B cell (primary cell): ENCODE measurements around the gene IAPP. TPM values are rescaled to one million over a fixed set of nuclear protein-coding genes. Genes with fewer than 3 reads are reported as not detected.
"Not testable (repeated sequence)": the region's sequence is repeated elsewhere in the genome, so short reads cannot be mapped to it uniquely, and the experiment has no call there.

Experiments used
- ATAC-seq: fragments of 200-7000 bp; cut with Tn5 transposase; one replicate; pipeline ENCODE4 v1.10.0; 2021; ENCODE audit warnings: low read depth, mild to moderate bottlenecking, moderate number of reproducible peaks, moderate library complexity
- CTCF ChIA-PET: fragments of 350-600 bp; sonication (Branson Sonifier 250); formaldehyde crosslinking; loops from one replicate; lab custom pipeline; 2021; ENCODE audit warnings: antibody characterized with exemption, inconsistent platforms; lab: Charles Lee
- POLR2A ChIA-PET: fragments of 350-600 bp; sonication (Branson Sonifier 250); formaldehyde crosslinking; loops from one replicate; lab custom pipeline; 2021; ENCODE audit warnings: antibody characterized with exemption; lab: Charles Lee
- DNase-seq: peaks from one replicate; pipeline ENCODE4 v3.0.0; 2013
- H2AFZ ChIP-seq: 2 replicates; pipeline ENCODE4 v1.6.1; 2012; ENCODE audit warnings: mild to moderate bottlenecking, low read depth, low read length; ENCODE audit not compliant: insufficient read depth, poor library complexity, severe bottlenecking
- H3K27ac ChIP-seq, 2 donors: 1 replicate in 1 of 2; 2 replicates in 1 of 2; pipeline ENCODE4 v1.5.1; 2012 to 2013; ENCODE audit warnings: low read length in 2 of 2, mild to moderate bottlenecking in 2 of 2, moderate library complexity in 1 of 2
- H3K27me3 ChIP-seq, 4 experiments: fragments of 200-600 bp in 1 of 4; sonication (generic) in 1 of 4; replicated peaks in 1 of 4; 1 replicate in 2 of 4; 2 replicates in 2 of 4; pipeline versions ENCODE4 v1.6.1 to v1.7.0; 2013 to 2016; ENCODE audit warnings: low read length in 3 of 4, mild to moderate bottlenecking in 2 of 4, mixed read lengths in 1 of 4, moderate library complexity in 1 of 4; ENCODE audit not compliant: insufficient read depth in 4 of 4, control insufficient read depth in 3 of 4; ENCODE audit errors: control extremely low read depth in 1 of 4
- H3K36me3 ChIP-seq, 2 experiments: replicated peaks in 1 of 2; 1 replicate in 1 of 2; 2 replicates in 1 of 2; pipeline versions ENCODE4 v1.6.1 to v1.7.1; 2013; ENCODE audit warnings: low read length in 1 of 2; ENCODE audit not compliant: insufficient read depth in 2 of 2, control insufficient read depth in 1 of 2; ENCODE audit errors: control extremely low read depth in 1 of 2, extremely low read depth in 1 of 2
- H3K4me1 ChIP-seq, 2 donors: fragments of 200-600 bp in 1 of 2; sonication (generic) in 1 of 2; 1 replicate in 1 of 2; 2 replicates in 1 of 2; pipeline versions ENCODE4 v1.5.1 to v1.6.1; 2013 to 2017; ENCODE audit warnings: low read length in 2 of 2; ENCODE audit not compliant: control insufficient read depth in 2 of 2, insufficient read depth in 2 of 2
- H3K4me2 ChIP-seq: replicated peaks from 2 replicates; pipeline ENCODE3; 2012; ENCODE audit warnings: mild to moderate bottlenecking, low read depth, low read length; ENCODE audit not compliant: poor library complexity, severe bottlenecking
- H3K4me3 ChIP-seq, 5 experiments: fragments of 200-600 bp in 1 of 5; sonication (generic) in 1 of 5; 1 replicate in 3 of 5; 2 replicates in 2 of 5; pipeline versions ENCODE4 v1.5.1 to v1.7.0; 2011 to 2016; ENCODE audit warnings: low read length in 4 of 5, mild to moderate bottlenecking in 4 of 5, low read depth in 2 of 5, control low read depth in 1 of 5, moderate library complexity in 1 of 5; ENCODE audit not compliant: insufficient read depth in 1 of 5; ENCODE audit errors: control extremely low read depth in 1 of 5, extremely low read depth in 1 of 5
- H3K79me2 ChIP-seq: fragments of 200-600 bp; sonication (generic); one replicate; pipeline ENCODE4 v1.6.0; 2016; ENCODE audit warnings: low read length; ENCODE audit not compliant: control insufficient read depth, insufficient read depth
- H3K9ac ChIP-seq: fragments of 200-600 bp; sonication (generic); 2 replicates; pipeline ENCODE4 v1.6.1; 2017; ENCODE audit warnings: mild to moderate bottlenecking, low read length, moderate library complexity
- H3K9me3 ChIP-seq, 3 donors: one replicate each; pipeline versions ENCODE4 v1.6.1 to v1.7.1; 2013; ENCODE audit warnings: low read length in 2 of 3; ENCODE audit not compliant: control insufficient read depth in 2 of 3, insufficient read depth in 1 of 3; ENCODE audit errors: control extremely low read depth in 1 of 3
- H4K20me1 ChIP-seq: 2 replicates; pipeline ENCODE4 v1.6.0; 2012; ENCODE audit warnings: mild to moderate bottlenecking, low read length; ENCODE audit not compliant: insufficient read depth, control insufficient read depth, poor library complexity, severe bottlenecking
- H3K27ac Mint-ChIP-seq: one replicate; pipeline ENCODE4 v1.8.0; 2021; ENCODE audit warnings: mixed read lengths
- H3K27me3 Mint-ChIP-seq: one replicate; pipeline ENCODE4 v1.8.0; 2021; ENCODE audit warnings: mixed read lengths
- H3K4me1 Mint-ChIP-seq: one replicate; pipeline ENCODE4 v1.8.0; 2021; ENCODE audit warnings: mixed read lengths
- H3K4me3 Mint-ChIP-seq: one replicate; pipeline ENCODE4 v1.8.0; 2021; ENCODE audit warnings: mixed read lengths
- H3K9me3 Mint-ChIP-seq: one replicate; pipeline ENCODE4 v1.8.0; 2022; ENCODE audit warnings: mixed read lengths; ENCODE audit not compliant: insufficient read depth
- CTCF ChIP-seq: fragments of 200-600 bp; IDR thresholded peaks from one replicate; pipeline ENCODE4 v1.8.0; 2022; ENCODE audit warnings: antibody characterized with exemption, mild to moderate bottlenecking
- EZH2 ChIP-seq: IDR thresholded peaks from 2 replicates; pipeline ENCODE4 v1.6.1; 2012; ENCODE audit warnings: borderline replicate concordance, low read depth, mild to moderate bottlenecking, moderate library complexity, low read length; ENCODE audit not compliant: insufficient read depth, poor library complexity, severe bottlenecking
- WGBS: methylation state at CpG from one replicate; pipeline ENCODE4 v1.1.5; 2013; ENCODE audit warnings: missing lambda C conversion rate; ENCODE audit not compliant: insufficient coverage; 5-methylcytosine and 5-hydroxymethylcytosine counted together
- intact Hi-C: fragments of 100-400 bp; cut with micrococcal nuclease; formaldehyde crosslinking; loops from one replicate; pipeline ENCODE4 v1.10.0; 2022
- polyA plus RNA-seq: library from polyadenylated mRNA; depleted of rRNA; stranded (reverse); fragments of >200 nt; gene quantifications from 2 replicates; pipeline ENCODE4 v1.2.3, GENCODE V29; 2012
- total RNA-seq, 2 donors: library from RNA; stranded (reverse); fragments of 120-200 nt in 1 of 2; gene quantifications; 1 replicate in 1 of 2; 2 replicates in 1 of 2; pipeline versions ENCODE4 v1.2.3 to v1.2.4, GENCODE V29; 2013 to 2022

Gene IAPP
- total and polyA plus RNA-seq, 2 donors (not counting 1 experiment from before 2014, with no cell fraction given), result not detected

- POLR2A ChIA-PET, DNase-seq, H4K20me1 ChIP-seq, H3K27ac Mint-ChIP-seq, H3K4me3 Mint-ChIP-seq, H2AFZ ChIP-seq, H3K4me3 ChIP-seq, H3K79me2 ChIP-seq, H3K9me3 Mint-ChIP-seq, H3K9me3 ChIP-seq, H3K27me3 ChIP-seq, H3K4me1 ChIP-seq, H3K36me3 ChIP-seq, intact Hi-C loops, H3K9ac ChIP-seq, H3K4me2 ChIP-seq, H3K4me1 Mint-ChIP-seq, CTCF ChIA-PET, ATAC-seq, H3K27ac ChIP-seq: not testable (repeated sequence)
- peaks cover 25% of the 10 kb centered on the region for H3K27me3 Mint-ChIP-seq
- 90% methylated on average over 28 of the region's 30 CpGs for WGBS
Observed at GRCh38 chr12:21419009-21419699, 46.5 kb downstream of the IAPP start.

DNA sequence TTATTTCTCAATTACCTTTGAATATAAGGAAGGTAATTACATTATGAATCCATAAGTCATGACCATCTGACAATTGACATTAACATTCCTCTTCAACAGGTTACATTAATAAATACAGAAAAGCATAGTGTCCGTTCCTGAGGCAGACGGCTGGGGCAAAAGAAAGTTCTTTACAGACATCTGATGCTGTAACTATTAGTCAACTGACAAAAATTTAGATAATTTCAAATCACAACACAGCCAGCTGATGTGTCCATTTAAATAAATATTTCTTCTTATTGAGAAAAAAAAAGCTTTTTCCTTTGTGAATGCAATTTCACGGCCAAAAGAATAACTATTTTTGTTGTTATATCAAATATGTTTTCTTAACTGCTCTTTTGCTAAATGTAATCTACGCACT is 55.5 kb downstream of the IAPP start:
- TF ChIP-seq EZH2 (no peak), CTCF (no peak)

More for the DNA sequence above, 55.5 kb downstream of the IAPP start:
- Histone ChIP-seq H3K4me2 (no peak overlapping the region), H3K27ac (no peak overlapping the region), H3K4me3 (no peak overlapping the region), H2AFZ (no peak overlapping the region), H3K36me3 (no peaks in the 10 kb centered on the region), H3K4me1 (no peaks in the 10 kb centered on the region), H3K9ac (no peak overlapping the region), H3K79me2 (no peaks in the 10 kb centered on the region), H4K20me1 (no peaks in the 10 kb centered on the region), H3K9me3 (peaks cover 0 to 1% (median 0%) of the 10 kb centered on the region in 3 donors), H3K27me3 (peaks cover 0 to 2% (median 0%) of the 10 kb centered on the region in 4 experiments)
- no CpG with 5 or more reads among the region's 4 CpGs for WGBS
- CTCF ChIA-PET, result no interaction called here
- ATAC-seq (no peak), DNase-seq (no peak)
- H3K27ac Mint-ChIP-seq, result no peak overlapping the region
- intact Hi-C loops, result no loop called here
- H3K4me3 Mint-ChIP-seq, result no peak overlapping the region
- no peaks in the 10 kb centered on the region for H3K9me3 Mint-ChIP-seq
- H3K4me1 Mint-ChIP-seq, result no peaks in the 10 kb centered on the region
- POLR2A ChIA-PET, result no interaction called here
- peaks cover 25% of the 10 kb centered on the region for H3K27me3 Mint-ChIP-seq

Other genes with a start within 250 kb of the IAPP start
- not detected in 2 replicates for gene SLCO1B1, start 241.7 kb upstream of the IAPP start, total RNA-seq
- not detected in 2 replicates for gene SLCO1B1, start 241.7 kb upstream of the IAPP start, polyA plus RNA-seq
- gene SLCO1A2, start 38.0 kb upstream of the IAPP start, total RNA-seq, result 0.17 TPM in 1 of 2 replicates, not detected in the other
- gene SLCO1A2, start 38.0 kb upstream of the IAPP start, polyA plus RNA-seq, result not detected in 2 replicates
- 28.4 and 31.2 TPM in 2 replicates for gene PYROXD1, start 64.8 kb downstream of the IAPP start, total RNA-seq
- 22.1 and 34.9 TPM in 2 replicates for gene PYROXD1, start 64.8 kb downstream of the IAPP start, polyA plus RNA-seq
- 54.8 and 56.3 TPM in 2 replicates for gene RECQL, start 128.7 kb downstream of the IAPP start, total RNA-seq
- gene RECQL, start 128.7 kb downstream of the IAPP start, polyA plus RNA-seq, result 13.9 and 14.4 TPM in 2 replicates
- gene GOLT1B, start 128.9 kb downstream of the IAPP start, total RNA-seq, result 25.1 and 26.3 TPM in 2 replicates
- 8.2 and 14.8 TPM in 2 replicates for gene GOLT1B, start 128.9 kb downstream of the IAPP start, polyA plus RNA-seq
- 0.39 TPM in 1 of 2 replicates, not detected in the other for gene SPX, start 153.4 kb downstream of the IAPP start, total RNA-seq
- 0.04 and 0.13 TPM in 2 replicates for gene SPX, start 153.4 kb downstream of the IAPP start, polyA plus RNA-seq
- gene GYS2, start 231.9 kb downstream of the IAPP start, total RNA-seq, result 0.10 TPM in 1 of 2 replicates, not detected in the other
- not detected in 2 replicates for gene GYS2, start 231.9 kb downstream of the IAPP start, polyA plus RNA-seq